Stimulated activated naive CD8-positive, alpha-beta T cell treated with anti-CD3 and anti-CD28 coated beads, Interleukin-15, Interleukin-2, amounts not matched to agents 100 ng/mL and 50 ng/mL, for 24 hours (primary cell): ENCODE data around the gene PRAMEF8.
"Not testable (repeated sequence)": the region's sequence is repeated elsewhere in the genome, so short reads cannot be mapped to it uniquely, and the experiment has no call there.

Experiments
- H3K27ac Mint-ChIP-seq: one replicate; pipeline ENCODE4 v1.8.0; 2021; ENCODE audit warnings: mild to moderate bottlenecking, mixed read lengths
- H3K27me3 Mint-ChIP-seq: one replicate; pipeline ENCODE4 v1.8.0; 2021; ENCODE audit warnings: mixed read lengths
- H3K36me3 Mint-ChIP-seq: one replicate; pipeline ENCODE4 v1.8.0; 2021; ENCODE audit warnings: low read depth, mixed read lengths
- H3K4me1 Mint-ChIP-seq: one replicate; pipeline ENCODE4 v1.8.0; 2021; ENCODE audit warnings: low read depth, mixed read lengths
- H3K4me3 Mint-ChIP-seq: one replicate; pipeline ENCODE4 v1.8.0; 2021; ENCODE audit warnings: mild to moderate bottlenecking, mixed read lengths
- H3K9me3 Mint-ChIP-seq: one replicate; pipeline ENCODE4 v1.8.0; 2021; ENCODE audit warnings: mixed read lengths

The PRAMEF8 gene

GRCh38 chr1:13239633-13240032, 45.3 kb downstream of the PRAMEF8 start:
- not testable (repeated sequence) for H3K4me3 Mint-ChIP-seq, H3K27ac Mint-ChIP-seq, H3K9me3 Mint-ChIP-seq, H3K4me1 Mint-ChIP-seq, H3K36me3 Mint-ChIP-seq, H3K27me3 Mint-ChIP-seq

GRCh38 chr1:13237572-13237971, 47.4 kb downstream of the PRAMEF8 start:
- not testable (repeated sequence) for H3K4me1 Mint-ChIP-seq, H3K4me3 Mint-ChIP-seq, H3K36me3 Mint-ChIP-seq, H3K27me3 Mint-ChIP-seq, H3K27ac Mint-ChIP-seq, H3K9me3 Mint-ChIP-seq

- H3K4me3 Mint-ChIP-seq, H3K27me3 Mint-ChIP-seq, H3K4me1 Mint-ChIP-seq, H3K36me3 Mint-ChIP-seq, H3K9me3 Mint-ChIP-seq, H3K27ac Mint-ChIP-seq: not testable (repeated sequence)
Measured at GRCh38 chr1:13234057-13234456, 50.9 kb downstream of the PRAMEF8 start.

GRCh38 chr1:13232056-13232455, 52.9 kb downstream of the PRAMEF8 start:
- H3K9me3 Mint-ChIP-seq, H3K36me3 Mint-ChIP-seq, H3K4me3 Mint-ChIP-seq, H3K27ac Mint-ChIP-seq, H3K4me1 Mint-ChIP-seq, H3K27me3 Mint-ChIP-seq: not testable (repeated sequence)
